ENCODE results near the gene RANBP9. TPM values are rescaled to one million over a fixed set of nuclear protein-coding genes. Genes with fewer than 3 reads are reported as not detected.

RANBP9 gene
- total and polyA plus RNA-seq, 7 experiments from 2014 or later: 2.7 to 56.9 (median 47.9) TPM

- H3K27me3 Mint-ChIP-seq: peaks cover 0 to 6% (median 0%) of the 10 kb centered on the region in 5 donors
- peak overlapping the region; percentile 70 to 99 (median 88) for H3K4me3 Mint-ChIP-seq
Measured at GRCh38 chr6:13572951-13573654, 138.5 kb downstream of the RANBP9 start.

GRCh38 chr6:13572240-13572639, 139.4 kb downstream of the RANBP9 start:
- intact Hi-C loops (cut with micrococcal nuclease): loop anchor here in 1 of 2 donors (10.0 kb wide), 2 partner anchors 117 to 493 kb away; no protein-coding TSS in a partner anchor
- peaks cover 0 to 4% (median 0%) of the 10 kb centered on the region in 3 experiments for H3K36me3 ChIP-seq (ENCODE audit: control insufficient read depth in 2 of 3, insufficient read depth in 3 of 3, low read length in 3 of 3)
- H3K4me3 ChIP-seq (ENCODE audit: low read length): no peak overlapping the region
- Mint-ChIP-seq H3K4me3 (peak overlapping the region in 7 of 10 donors; percentile 9 to 94 (median 50)), H3K27ac (peak overlapping the region in 6 of 9 donors; percentile 23 to 95 (median 92)), H3K9me3 (no peaks in the 10 kb centered on the region), H3K27me3 (peaks cover 0 to 8% (median 0%) of the 10 kb centered on the region in 5 donors), H3K36me3 (no peaks in the 10 kb centered on the region), H3K4me1 (peaks cover 10 to 38% (median 28%) of the 10 kb centered on the region in 7 donors)
- CTCF ChIA-PET: interaction anchor here (1.4 kb wide), 1 partner anchor 43 kb away, joined by 3 read pairs; the partner anchor contains the start of gene NOL7
- DNase-seq (no peak), ATAC-seq (no peak)
- POLR2A ChIA-PET: interaction anchor here (0.5 to 4.6 kb wide), 5 partner anchors 43 to 400 kb away, joined by 3 to 74 read pairs (median 3); partner anchors contain the start of genes NOL7 and RANBP9
- H3K27me3 ChIP-seq (ENCODE audit: control insufficient read depth in 2 of 2, insufficient read depth in 2 of 2, low read length in 2 of 2): no peaks in the 10 kb centered on the region
- H3K4me1 ChIP-seq (ENCODE audit: control insufficient read depth in 2 of 2, insufficient read depth in 2 of 2, low read length in 2 of 2): peaks cover 5 to 13% of the 10 kb centered on the region in 2 donors
- H3K9me3 ChIP-seq (ENCODE audit: control insufficient read depth in 2 of 3, low read length in 3 of 3): no peaks in the 10 kb centered on the region
- H3K27ac ChIP-seq (ENCODE audit: low read depth, low read length): no peak overlapping the region

More at GRCh38 chr6:13572951-13573654, 138.5 kb downstream of the RANBP9 start:
- H3K36me3 ChIP-seq (ENCODE audit: control insufficient read depth in 2 of 3, insufficient read depth in 3 of 3, low read length in 3 of 3): peaks cover 0 to 4% (median 0%) of the 10 kb centered on the region in 3 experiments
- intact Hi-C loops (cut with micrococcal nuclease): loop anchor here in 1 of 2 donors (10.0 kb wide), 2 partner anchors 118 to 492 kb away; no protein-coding TSS in a partner anchor
- Mint-ChIP-seq H3K36me3 (peaks cover 0 to 5% (median 0%) of the 10 kb centered on the region in 5 donors), H3K9me3 (no peaks in the 10 kb centered on the region), H3K27ac (peak overlapping the region in 8 of 9 donors; percentile 78 to 95 (median 90)), H3K4me1 (peaks cover 10 to 43% (median 28%) of the 10 kb centered on the region in 7 donors)
- H3K9me3 ChIP-seq (ENCODE audit: control insufficient read depth in 2 of 3, low read length in 3 of 3): no peaks in the 10 kb centered on the region
- H3K4me3 ChIP-seq (ENCODE audit: low read length): no peak overlapping the region
- ChIA-PET CTCF (interaction anchor here (0.6 to 1.2 kb wide), 3 partner anchors 46 to 240 kb away, joined by 3 to 4 read pairs (median 3); no protein-coding TSS in a partner anchor), POLR2A (interaction anchor here (1.1 to 4.6 kb wide), 4 partner anchors 42 to 245 kb away, joined by 6 to 74 read pairs (median 21); partner anchors contain the start of genes NOL7, RANBP9 and TBC1D7)
- no peaks in the 10 kb centered on the region for H3K27me3 ChIP-seq (ENCODE audit: control insufficient read depth in 2 of 2, insufficient read depth in 2 of 2, low read length in 2 of 2)
- peaks cover 5 to 13% of the 10 kb centered on the region in 2 donors for H3K4me1 ChIP-seq (ENCODE audit: control insufficient read depth in 2 of 2, insufficient read depth in 2 of 2, low read length in 2 of 2)
- H3K27ac ChIP-seq (ENCODE audit: low read depth, low read length): peak overlapping the region; percentile 80
- ATAC-seq (no peak), DNase-seq (no peak)

Other genes starting within 250 kb of the RANBP9 start
- 10 to 100 TPM in 1 of 5 experiments, 1 to 10 TPM in 2, under 1 TPM in 2; 0.73 to 10.8 (median 2.0) TPM for gene GFOD1, start 224.2 kb downstream of the RANBP9 start, total RNA-seq
- under 1 TPM in 1 of 2 donors, not detected in 1; 0.24 TPM for gene GFOD1, start 224.2 kb downstream of the RANBP9 start, polyA plus RNA-seq
- 10 to 100 TPM in 4 of 5 experiments, 1 to 10 TPM in 1; 8.8 to 25.7 (median 15.4) TPM for gene SIRT5, start 137.2 kb downstream of the RANBP9 start, total RNA-seq
- 10 to 100 TPM; 11.9 to 13.1 TPM for gene SIRT5, start 137.2 kb downstream of the RANBP9 start, polyA plus RNA-seq
- gene NOL7, start 96.5 kb downstream of the RANBP9 start, total RNA-seq: 10 to 100 TPM; 49.1 to 65.2 (median 62.1) TPM
- gene NOL7, start 96.5 kb downstream of the RANBP9 start, polyA plus RNA-seq: 100 to 1,000 TPM; 135 to 145 TPM
- 10 to 100 TPM in 3 of 5 experiments, 1 to 10 TPM in 2; 5.7 to 20.6 (median 10.0) TPM for gene MCUR1, start 102.7 kb upstream of the RANBP9 start, total RNA-seq
- 1 to 10 TPM; 4.1 to 7.4 TPM for gene MCUR1, start 102.7 kb upstream of the RANBP9 start, polyA plus RNA-seq
- gene RNF182, start 213.1 kb upstream of the RANBP9 start, total RNA-seq: not detected
- not detected for gene RNF182, start 213.1 kb upstream of the RANBP9 start, polyA plus RNA-seq